ENCODE results near the gene MRPL21. TPM values are rescaled to one million over a fixed set of nuclear protein-coding genes. Genes with fewer than 3 reads are reported as not detected.

Gene MRPL21
- total RNA-seq, 2 experiments from 2014 or later, result 48.3 to 68.3 TPM

- no peak overlapping the region for H3K27ac ChIP-seq (ENCODE audit: low read depth, low read length, poor library complexity, severe bottlenecking)
- no TSS peak for BruUV-seq (replicated peaks)
- ChIA-PET CTCF (ENCODE audit: unreplicated experiment) (no interaction called here), POLR2A (no interaction called here)
- no peaks in the 10 kb centered on the region for H3K9me3 ChIP-seq (ENCODE audit: low read length)
- no peak for DNase-seq (ENCODE audit: low spot score)
- H2AFZ ChIP-seq (ENCODE audit: low read length), result no peak overlapping the region
- no peak overlapping the region for H3K4me2 ChIP-seq (ENCODE audit: low read length)
- H3K4me1 ChIP-seq (ENCODE audit: insufficient read depth, low read length, poor library complexity, severe bottlenecking), result no peaks in the 10 kb centered on the region
- no peak overlapping the region for H3K4me3 ChIP-seq (ENCODE audit: low read depth, low read length, poor library complexity, severe bottlenecking)
- intact Hi-C loops (cut with micrococcal nuclease; ENCODE audit: unreplicated experiment), result no loop called here
- no peaks in the 10 kb centered on the region for H3K9me2 ChIP-seq (ENCODE audit: insufficient read depth, low read length)
- no peaks in the 10 kb centered on the region for H4K20me1 ChIP-seq (ENCODE audit: insufficient read depth, low read length)
- peaks cover 21% of the 10 kb centered on the region for H3K36me3 ChIP-seq (ENCODE audit: insufficient read depth, low read length)
- no peak for TF ChIP-seq EZH2phosphoT487 (IDR thresholded peaks at IDR 0.05; ENCODE audit: borderline replicate concordance, low read depth, low read length)
- no peak for TF ChIP-seq CTCF (conservative IDR thresholded peaks at IDR 0.05; ENCODE audit: low read length)
- no peaks in the 10 kb centered on the region for H3K79me2 ChIP-seq (ENCODE audit: insufficient read depth, low read depth, low read length)
Measured at GRCh38 chr11:68939583-68940555, 36.2 kb upstream of the MRPL21 start.

GRCh38 chr11:68938816-68939582, 35.4 kb upstream of the MRPL21 start:
- ChIA-PET CTCF (ENCODE audit: unreplicated experiment) (no interaction called here), POLR2A (no interaction called here)
- no peaks in the 10 kb centered on the region for H4K20me1 ChIP-seq (ENCODE audit: insufficient read depth, low read length)

More at GRCh38 chr11:68938816-68939582, 35.4 kb upstream of the MRPL21 start:
- TF ChIP-seq CTCF (conservative IDR thresholded peaks at IDR 0.05; ENCODE audit: low read length) (no peak), EZH2phosphoT487 (IDR thresholded peaks at IDR 0.05; ENCODE audit: borderline replicate concordance, low read depth, low read length) (no peak)
- H3K9me3 ChIP-seq (ENCODE audit: low read length), result no peaks in the 10 kb centered on the region
- no peaks in the 10 kb centered on the region for H3K9me2 ChIP-seq (ENCODE audit: insufficient read depth, low read length)
- no peak overlapping the region for H2AFZ ChIP-seq (ENCODE audit: low read length)
- no peak overlapping the region for H3K4me2 ChIP-seq (ENCODE audit: low read length)
- H3K4me1 ChIP-seq (ENCODE audit: insufficient read depth, low read length, poor library complexity, severe bottlenecking), result no peaks in the 10 kb centered on the region
- no peak overlapping the region for H3K4me3 ChIP-seq (ENCODE audit: low read depth, low read length, poor library complexity, severe bottlenecking)
- BruUV-seq (replicated peaks), result no TSS peak
- H3K79me2 ChIP-seq (ENCODE audit: insufficient read depth, low read depth, low read length), result no peaks in the 10 kb centered on the region
- H3K36me3 ChIP-seq (ENCODE audit: insufficient read depth, low read length), result peaks cover 21% of the 10 kb centered on the region
- intact Hi-C loops (cut with micrococcal nuclease; ENCODE audit: unreplicated experiment), result no loop called here
- no peak overlapping the region for H3K27ac ChIP-seq (ENCODE audit: low read depth, low read length, poor library complexity, severe bottlenecking)
- no peak for DNase-seq (ENCODE audit: low spot score)
